GM23338 (cell line): ENCODE results near the gene NFAT5. TPM values are rescaled to one million over a fixed set of nuclear protein-coding genes. Genes with fewer than 3 reads are reported as not detected.

Experiments
- ATAC-seq: fragments of 200-7000 bp; cut with Tn5 transposase; 3 replicates; pipeline ENCODE4 v1.9.1; 2020
- DNase-seq: peaks from one replicate; pipeline ENCODE4 v3.0.0-alpha.2; 2015; ENCODE audit warnings: low spot score
- H2AFZ ChIP-seq: fragments of 200-600 bp; sonication (generic); 2 replicates; pipeline ENCODE4 v1.8.0; 2016; ENCODE audit warnings: antibody characterized with exemption, mild to moderate bottlenecking, moderate library complexity
- H3F3A ChIP-seq: fragments of 200-600 bp; sonication (generic); replicated peaks from 2 replicates; pipeline ENCODE4 v1.8.0; 2017; ENCODE audit warnings: antibody characterized with exemption, mixed run types, low read depth
- H3K27ac ChIP-seq: fragments of 200-600 bp; sonication (generic); 2 replicates; pipeline ENCODE4 v1.6.1; 2016; ENCODE audit warnings: low read depth
- H3K27me3 ChIP-seq: fragments of 200-600 bp; sonication (generic); 2 replicates; pipeline ENCODE4 v1.8.0; 2016; ENCODE audit warnings: mild to moderate bottlenecking, mixed run types, moderate library complexity; ENCODE audit not compliant: insufficient read depth
- H3K36me3 ChIP-seq: fragments of 200-600 bp; sonication (generic); 2 replicates; pipeline ENCODE4 v1.8.0; 2016; ENCODE audit warnings: mild to moderate bottlenecking; ENCODE audit not compliant: insufficient read depth
- H3K4me1 ChIP-seq: fragments of 200-600 bp; sonication (generic); 2 replicates; pipeline ENCODE4 v1.8.0; 2016; ENCODE audit warnings: mild to moderate bottlenecking, moderate library complexity; ENCODE audit not compliant: insufficient read depth
- H3K4me2 ChIP-seq: fragments of 200-600 bp; sonication (generic); 2 replicates; pipeline ENCODE4 v1.7.1; 2017; ENCODE audit warnings: mixed run types
- H3K4me3 ChIP-seq: fragments of 200-600 bp; sonication (generic); 2 replicates; pipeline ENCODE4 v1.6.1; 2016; ENCODE audit warnings: mixed run types
- H3K79me2 ChIP-seq: fragments of 200-600 bp; sonication (generic); replicated peaks from 2 replicates; pipeline ENCODE4 v1.8.0; 2017; ENCODE audit warnings: mild to moderate bottlenecking; ENCODE audit not compliant: insufficient read depth
- H3K9me2 ChIP-seq: fragments of 200-600 bp; sonication (generic); 2 replicates; pipeline ENCODE4 v1.8.0; 2017; ENCODE audit not compliant: insufficient read depth
- H4K20me1 ChIP-seq: fragments of 200-600 bp; sonication (generic); replicated peaks from 2 replicates; pipeline ENCODE4 v1.8.0; 2017; ENCODE audit warnings: mild to moderate bottlenecking; ENCODE audit not compliant: insufficient read depth
- H3K27ac Mint-ChIP-seq: 2 replicates; pipeline ENCODE4 v1.8.0; 2020; ENCODE audit warnings: inconsistent platforms, mild to moderate bottlenecking, moderate library complexity, mixed read lengths
- H3K27me3 Mint-ChIP-seq: 3 replicates; pipeline ENCODE4 v1.8.0; 2022; ENCODE audit warnings: low read depth, mild to moderate bottlenecking, moderate library complexity, mixed read lengths, inconsistent platforms; ENCODE audit not compliant: insufficient read depth, poor library complexity
- H3K36me3 Mint-ChIP-seq: 3 replicates; pipeline ENCODE4 v1.8.0; 2021; ENCODE audit warnings: low read depth, mild to moderate bottlenecking, inconsistent platforms, moderate library complexity, mixed read lengths
- H3K4me1 Mint-ChIP-seq: 3 replicates; pipeline ENCODE4 v1.8.0; 2020; ENCODE audit warnings: mild to moderate bottlenecking, inconsistent platforms, mixed read lengths
- H3K4me3 Mint-ChIP-seq: 3 replicates; pipeline ENCODE4 v1.8.0; 2021; ENCODE audit warnings: moderate library complexity, mild to moderate bottlenecking, inconsistent platforms, mixed read lengths
- H3K9me3 Mint-ChIP-seq: 3 replicates; pipeline ENCODE4 v1.8.0; 2020; ENCODE audit warnings: moderate library complexity, mild to moderate bottlenecking, inconsistent platforms, mixed read lengths
- CREB1 ChIP-seq: fragments of 250-450 bp; sonication (Bioruptor Pico); IDR thresholded peaks from 2 replicates; pipeline ENCODE4 v1.5.0; 2020; ENCODE audit warnings: low read depth, mild to moderate bottlenecking, moderate library complexity
- JUNB ChIP-seq: IDR thresholded peaks from one replicate; pipeline ENCODE4 v1.6.1; 2016; ENCODE audit warnings: antibody characterized with exemption; ENCODE audit not compliant: unreplicated experiment
- NANOG ChIP-seq: IDR thresholded peaks from 2 replicates; pipeline ENCODE4 v1.6.1; 2016; ENCODE audit warnings: antibody characterized with exemption, borderline replicate concordance
- POLR2AphosphoS5 ChIP-seq: IDR thresholded peaks from 2 replicates; pipeline ENCODE4 v1.6.1; 2016; ENCODE audit warnings: antibody characterized with exemption, low read depth
- STAT1 ChIP-seq: IDR thresholded peaks from one replicate; pipeline ENCODE4 v1.6.1; 2016; ENCODE audit warnings: antibody characterized with exemption; ENCODE audit not compliant: unreplicated experiment
- ZNF331 ChIP-seq: fragments of 250-450 bp; sonication (Bioruptor Pico); IDR thresholded peaks from 2 replicates; pipeline ENCODE4 v1.5.0; 2020; ENCODE audit warnings: low read depth, mild to moderate bottlenecking, moderate library complexity
- polyA plus RNA-seq: library from polyadenylated mRNA; unstranded; fragments of >200 nt; fragmentation: Nextera tagmentation; extraction: Ambion mirVana; gene quantifications from 2 replicates; pipeline ENCODE4 v1.2.1, GENCODE V29; 2016
- total RNA-seq: library from RNA; depleted of rRNA; stranded (reverse); fragments of >200 nt; shearing (Covaris generic); gene quantifications from 2 replicates; pipeline ENCODE4 v1.2.3, GENCODE V29; 2014
- TF ChIP-seq, protein P1 (sequence below): IDR thresholded peaks from one replicate; pipeline ENCODE4 v1.6.1; 2018; ENCODE audit warnings: antibody characterized with exemption; ENCODE audit not compliant: unreplicated experiment
- TF ChIP-seq, protein P2 (sequence below): fragments of 250-450 bp; sonication (Bioruptor Pico); IDR thresholded peaks from 2 replicates; pipeline ENCODE4 v1.5.0; 2020; ENCODE audit warnings: mild to moderate bottlenecking, moderate library complexity

The NFAT5 gene
- total and polyA plus RNA-seq, 2 experiments from 2014 or later, result 10.6 to 27.0 TPM

DNA sequence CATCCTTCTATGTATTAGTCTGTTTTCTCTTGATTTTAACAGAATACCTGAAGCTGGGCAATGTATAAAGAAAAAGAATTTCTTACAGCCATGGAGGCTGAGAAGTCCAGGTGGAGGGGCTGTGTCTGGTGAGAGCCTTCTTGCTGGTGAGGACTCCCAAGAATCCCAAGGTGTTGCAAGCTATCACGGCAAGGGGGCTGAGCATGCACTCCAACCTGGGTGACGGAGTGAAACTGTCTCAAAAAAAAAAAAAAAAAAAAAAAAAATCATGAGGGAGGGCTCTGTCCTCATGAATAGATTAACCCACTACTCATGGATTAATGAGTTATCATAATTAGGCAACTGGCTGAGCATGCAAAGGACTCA is 141.2 kb downstream of the NFAT5 start:
- Mint-ChIP-seq H3K4me1 (peaks cover 5% of the 10 kb centered on the region; the same call in 2 of the 3 replicates), H3K4me3 (no peak overlapping the region), H3K9me3 (no peaks in the 10 kb centered on the region), H3K36me3 (no peaks in the 10 kb centered on the region), H3K27ac (peak overlapping the region; percentile 38; the same call in 1 of the 2 replicates), H3K27me3 (peaks cover 2% of the 10 kb centered on the region)
- TF ChIP-seq CREB1 (no peak), POLR2AphosphoS5 (no peak)
- Histone ChIP-seq H2AFZ (no peak overlapping the region), H3K36me3 (peaks cover 5% of the 10 kb centered on the region; the same call in 1 of the 2 replicates), H3K4me3 (no peak overlapping the region), H3K27ac (peak overlapping the region; percentile 70), H3K9me2 (no peaks in the 10 kb centered on the region), H4K20me1 (no peaks in the 10 kb centered on the region; the same call in 1 of the 2 replicates), H3K27me3 (no peaks in the 10 kb centered on the region), H3K4me1 (peaks cover 8% of the 10 kb centered on the region; the same call in 1 of the 2 replicates), H3K79me2 (no peaks in the 10 kb centered on the region), H3K4me2 (no peak overlapping the region), H3F3A (no peaks in the 10 kb centered on the region)
- ATAC-seq (no peak), DNase-seq (no peak)

DNA sequence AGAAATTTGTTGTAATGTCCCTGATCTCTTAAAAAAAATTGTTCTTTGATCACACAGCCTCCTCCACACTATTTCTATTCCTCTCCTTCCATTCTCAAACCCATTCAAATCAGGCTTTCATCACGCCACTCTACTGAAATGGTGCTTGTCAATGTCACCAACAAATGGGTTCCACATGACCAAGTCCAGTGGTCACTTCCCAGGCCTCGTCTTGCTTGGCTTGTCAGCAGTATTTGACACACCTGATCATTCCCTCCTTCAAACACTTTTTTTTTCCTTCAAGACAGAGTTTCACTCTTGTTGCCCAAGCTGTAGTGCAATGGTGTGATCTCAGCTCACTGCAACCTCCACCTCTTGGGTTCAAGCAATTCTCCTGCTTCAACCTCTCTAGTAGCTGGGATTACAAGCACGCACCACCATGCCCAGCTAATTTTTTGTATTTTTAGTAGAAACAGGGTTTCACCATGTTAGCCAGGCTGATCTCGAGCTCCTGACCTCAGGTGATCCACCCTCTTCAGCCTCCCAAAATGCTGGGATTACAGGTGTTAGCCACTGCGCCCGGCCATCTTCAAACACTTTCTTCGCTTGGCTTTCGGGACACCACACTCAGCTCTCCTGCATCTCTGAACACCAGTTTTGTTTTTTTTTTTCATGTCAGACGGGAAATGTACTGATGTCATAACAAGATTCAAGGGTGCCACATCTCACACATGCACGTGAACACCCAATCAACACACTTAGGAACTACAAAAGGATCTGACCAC is 142.3 kb downstream of the NFAT5 start:
- Histone ChIP-seq H3K27me3 (no peaks in the 10 kb centered on the region), H3F3A (no peaks in the 10 kb centered on the region), H2AFZ (no peak overlapping the region), H3K4me3 (no peak overlapping the region), H3K4me1 (peaks cover 8% of the 10 kb centered on the region; the same call in 1 of the 2 replicates), H3K9me2 (no peaks in the 10 kb centered on the region), H3K4me2 (no peak overlapping the region), H4K20me1 (no peaks in the 10 kb centered on the region; the same call in 1 of the 2 replicates), H3K36me3 (peaks cover 16% of the 10 kb centered on the region; the same call in 1 of the 2 replicates), H3K27ac (no peak overlapping the region), H3K79me2 (no peaks in the 10 kb centered on the region)
- Mint-ChIP-seq H3K9me3 (no peaks in the 10 kb centered on the region), H3K4me3 (no peak overlapping the region), H3K4me1 (peaks cover 5% of the 10 kb centered on the region; the same call in 2 of the 3 replicates), H3K27ac (peak overlapping the region; percentile 7; the same call in 1 of the 2 replicates), H3K36me3 (peaks cover 8% of the 10 kb centered on the region; the same call in 2 of the 3 replicates), H3K27me3 (peaks cover 3% of the 10 kb centered on the region)
- no peak for DNase-seq
- TF ChIP-seq STAT1 (no peak), ZNF331 (no peak), JUNB (no peak), NANOG (no peak)
- TF ChIP-seq, protein P1, sequence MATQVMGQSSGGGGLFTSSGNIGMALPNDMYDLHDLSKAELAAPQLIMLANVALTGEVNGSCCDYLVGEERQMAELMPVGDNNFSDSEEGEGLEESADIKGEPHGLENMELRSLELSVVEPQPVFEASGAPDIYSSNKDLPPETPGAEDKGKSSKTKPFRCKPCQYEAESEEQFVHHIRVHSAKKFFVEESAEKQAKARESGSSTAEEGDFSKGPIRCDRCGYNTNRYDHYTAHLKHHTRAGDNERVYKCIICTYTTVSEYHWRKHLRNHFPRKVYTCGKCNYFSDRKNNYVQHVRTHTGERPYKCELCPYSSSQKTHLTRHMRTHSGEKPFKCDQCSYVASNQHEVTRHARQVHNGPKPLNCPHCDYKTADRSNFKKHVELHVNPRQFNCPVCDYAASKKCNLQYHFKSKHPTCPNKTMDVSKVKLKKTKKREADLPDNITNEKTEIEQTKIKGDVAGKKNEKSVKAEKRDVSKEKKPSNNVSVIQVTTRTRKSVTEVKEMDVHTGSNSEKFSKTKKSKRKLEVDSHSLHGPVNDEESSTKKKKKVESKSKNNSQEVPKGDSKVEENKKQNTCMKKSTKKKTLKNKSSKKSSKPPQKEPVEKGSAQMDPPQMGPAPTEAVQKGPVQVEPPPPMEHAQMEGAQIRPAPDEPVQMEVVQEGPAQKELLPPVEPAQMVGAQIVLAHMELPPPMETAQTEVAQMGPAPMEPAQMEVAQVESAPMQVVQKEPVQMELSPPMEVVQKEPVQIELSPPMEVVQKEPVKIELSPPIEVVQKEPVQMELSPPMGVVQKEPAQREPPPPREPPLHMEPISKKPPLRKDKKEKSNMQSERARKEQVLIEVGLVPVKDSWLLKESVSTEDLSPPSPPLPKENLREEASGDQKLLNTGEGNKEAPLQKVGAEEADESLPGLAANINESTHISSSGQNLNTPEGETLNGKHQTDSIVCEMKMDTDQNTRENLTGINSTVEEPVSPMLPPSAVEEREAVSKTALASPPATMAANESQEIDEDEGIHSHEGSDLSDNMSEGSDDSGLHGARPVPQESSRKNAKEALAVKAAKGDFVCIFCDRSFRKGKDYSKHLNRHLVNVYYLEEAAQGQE, result no peak
- TF ChIP-seq, protein P2, sequence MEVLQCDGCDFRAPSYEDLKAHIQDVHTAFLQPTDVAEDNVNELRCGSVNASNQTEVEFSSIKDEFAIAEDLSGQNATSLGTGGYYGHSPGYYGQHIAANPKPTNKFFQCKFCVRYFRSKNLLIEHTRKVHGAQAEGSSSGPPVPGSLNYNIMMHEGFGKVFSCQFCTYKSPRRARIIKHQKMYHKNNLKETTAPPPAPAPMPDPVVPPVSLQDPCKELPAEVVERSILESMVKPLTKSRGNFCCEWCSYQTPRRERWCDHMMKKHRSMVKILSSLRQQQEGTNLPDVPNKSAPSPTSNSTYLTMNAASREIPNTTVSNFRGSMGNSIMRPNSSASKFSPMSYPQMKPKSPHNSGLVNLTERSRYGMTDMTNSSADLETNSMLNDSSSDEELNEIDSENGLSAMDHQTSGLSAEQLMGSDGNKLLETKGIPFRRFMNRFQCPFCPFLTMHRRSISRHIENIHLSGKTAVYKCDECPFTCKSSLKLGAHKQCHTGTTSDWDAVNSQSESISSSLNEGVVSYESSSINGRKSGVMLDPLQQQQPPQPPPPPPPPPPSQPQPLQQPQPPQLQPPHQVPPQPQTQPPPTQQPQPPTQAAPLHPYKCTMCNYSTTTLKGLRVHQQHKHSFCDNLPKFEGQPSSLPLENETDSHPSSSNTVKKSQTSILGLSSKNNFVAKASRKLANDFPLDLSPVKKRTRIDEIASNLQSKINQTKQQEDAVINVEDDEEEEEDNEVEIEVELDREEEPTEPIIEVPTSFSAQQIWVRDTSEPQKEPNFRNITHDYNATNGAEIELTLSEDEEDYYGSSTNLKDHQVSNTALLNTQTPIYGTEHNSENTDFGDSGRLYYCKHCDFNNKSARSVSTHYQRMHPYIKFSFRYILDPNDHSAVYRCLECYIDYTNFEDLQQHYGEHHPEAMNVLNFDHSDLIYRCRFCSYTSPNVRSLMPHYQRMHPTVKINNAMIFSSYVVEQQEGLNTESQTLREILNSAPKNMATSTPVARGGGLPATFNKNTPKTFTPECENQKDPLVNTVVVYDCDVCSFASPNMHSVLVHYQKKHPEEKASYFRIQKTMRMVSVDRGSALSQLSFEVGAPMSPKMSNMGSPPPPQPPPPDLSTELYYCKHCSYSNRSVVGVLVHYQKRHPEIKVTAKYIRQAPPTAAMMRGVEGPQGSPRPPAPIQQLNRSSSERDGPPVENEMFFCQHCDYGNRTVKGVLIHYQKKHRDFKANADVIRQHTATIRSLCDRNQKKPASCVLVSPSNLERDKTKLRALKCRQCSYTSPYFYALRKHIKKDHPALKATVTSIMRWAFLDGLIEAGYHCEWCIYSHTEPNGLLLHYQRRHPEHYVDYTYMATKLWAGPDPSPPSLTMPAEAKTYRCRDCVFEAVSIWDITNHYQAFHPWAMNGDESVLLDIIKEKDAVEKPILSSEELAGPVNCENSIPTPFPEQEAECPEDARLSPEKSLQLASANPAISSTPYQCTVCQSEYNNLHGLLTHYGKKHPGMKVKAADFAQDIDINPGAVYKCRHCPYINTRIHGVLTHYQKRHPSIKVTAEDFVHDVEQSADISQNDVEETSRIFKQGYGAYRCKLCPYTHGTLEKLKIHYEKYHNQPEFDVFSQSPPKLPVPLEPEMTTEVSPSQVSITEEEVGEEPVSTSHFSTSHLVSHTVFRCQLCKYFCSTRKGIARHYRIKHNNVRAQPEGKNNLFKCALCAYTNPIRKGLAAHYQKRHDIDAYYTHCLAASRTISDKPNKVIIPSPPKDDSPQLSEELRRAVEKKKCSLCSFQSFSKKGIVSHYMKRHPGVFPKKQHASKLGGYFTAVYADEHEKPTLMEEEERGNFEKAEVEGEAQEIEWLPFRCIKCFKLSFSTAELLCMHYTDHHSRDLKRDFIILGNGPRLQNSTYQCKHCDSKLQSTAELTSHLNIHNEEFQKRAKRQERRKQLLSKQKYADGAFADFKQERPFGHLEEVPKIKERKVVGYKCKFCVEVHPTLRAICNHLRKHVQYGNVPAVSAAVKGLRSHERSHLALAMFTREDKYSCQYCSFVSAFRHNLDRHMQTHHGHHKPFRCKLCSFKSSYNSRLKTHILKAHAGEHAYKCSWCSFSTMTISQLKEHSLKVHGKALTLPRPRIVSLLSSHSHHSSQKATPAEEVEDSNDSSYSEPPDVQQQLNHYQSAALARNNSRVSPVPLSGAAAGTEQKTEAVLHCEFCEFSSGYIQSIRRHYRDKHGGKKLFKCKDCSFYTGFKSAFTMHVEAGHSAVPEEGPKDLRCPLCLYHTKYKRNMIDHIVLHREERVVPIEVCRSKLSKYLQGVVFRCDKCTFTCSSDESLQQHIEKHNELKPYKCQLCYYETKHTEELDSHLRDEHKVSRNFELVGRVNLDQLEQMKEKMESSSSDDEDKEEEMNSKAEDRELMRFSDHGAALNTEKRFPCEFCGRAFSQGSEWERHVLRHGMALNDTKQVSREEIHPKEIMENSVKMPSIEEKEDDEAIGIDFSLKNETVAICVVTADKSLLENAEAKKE (CRISPR knock-in tag), result no peak
- ATAC-seq, result no peak
